GM12892 (cell line): ENCODE measurements around the gene SARNP.

Experiments
- DNase-seq: peaks from one replicate; pipeline ENCODE4 v3.0.0; 2011; ENCODE audit not compliant: insufficient read length
- FAIRE-seq: peaks from 2 replicates; lab custom pipeline; 2011; peaks lifted over from hg19 to GRCh38; lab: Jason Lieb, UNC
- POLR2A ChIP-seq: IDR thresholded peaks from 2 replicates; pipeline ENCODE4 v1.6.1; 2011; ENCODE audit warnings: low read depth, low read length, control low read depth
- POLR2AphosphoS5 ChIP-seq: IDR thresholded peaks from 2 replicates; pipeline ENCODE4 v1.6.1; 2011; ENCODE audit warnings: low read depth, low read length, control low read depth
- TAF1 ChIP-seq: IDR thresholded peaks from 2 replicates; pipeline ENCODE4 v1.6.1; 2011; ENCODE audit warnings: low read depth, mild to moderate bottlenecking, control low read depth, low read length, borderline replicate concordance

The SARNP gene

GRCh38 chr12:55725556-55725955 is 92.0 kb downstream of the SARNP start:
- TF ChIP-seq TAF1 (no peak), POLR2AphosphoS5 (no peak), POLR2A (no peak)
- no peak for FAIRE-seq
- no peak for DNase-seq

- no peak for FAIRE-seq
- TF ChIP-seq TAF1 (no peak), POLR2A (no peak), POLR2AphosphoS5 (no peak)
- DNase-seq: no peak
Measured at GRCh38 chr12:55724940-55725309, 92.6 kb downstream of the SARNP start.

- DNase-seq (no peak), FAIRE-seq (no peak)
- peak; percentile 68 for TF ChIP-seq POLR2AphosphoS5
- no peak for TF ChIP-seq TAF1
- peak; percentile 31; the same call in 1 of the 2 replicates for TF ChIP-seq POLR2A
Measured at GRCh38 chr12:55724226-55724939, 93.1 kb downstream of the SARNP start.

- FAIRE-seq (no peak), DNase-seq (no peak)
- peak; percentile 31; the same call in 1 of the 2 replicates for TF ChIP-seq POLR2A
- no peak for TF ChIP-seq TAF1
Measured at GRCh38 chr12:55723516-55724225, 93.9 kb downstream of the SARNP start.

GRCh38 chr12:55722948-55723347 is 94.6 kb downstream of the SARNP start:
- no peak for DNase-seq
- FAIRE-seq: no peak
- no peak for TF ChIP-seq POLR2A
- no peak for TF ChIP-seq TAF1
- no peak for TF ChIP-seq POLR2AphosphoS5

GRCh38 chr12:55721601-55722213 is 95.8 kb downstream of the SARNP start:
- FAIRE-seq (no peak), DNase-seq (no peak)
- TF ChIP-seq POLR2AphosphoS5 (no peak), TAF1 (no peak), POLR2A (no peak)

- no peak for DNase-seq
- TF ChIP-seq TAF1: no peak
- no peak for TF ChIP-seq POLR2A
- no peak for TF ChIP-seq POLR2AphosphoS5
- FAIRE-seq: no peak
Measured at GRCh38 chr12:55720894-55721444, 96.6 kb downstream of the SARNP start.

GRCh38 chr12:55720071-55720564 is 97.4 kb downstream of the SARNP start, which contains the start of gene RDH5:
Gene RDH5, plus strand, starts transcription at chr12:55720393. Its CDS starts 792 bp downstream, at chr12:55721185.
- DNase-seq: no peak
- TF ChIP-seq POLR2AphosphoS5 (no peak), TAF1 (no peak), POLR2A (no peak)
- FAIRE-seq: no peak

- FAIRE-seq (no peak), DNase-seq (no peak)
- TF ChIP-seq POLR2AphosphoS5: no peak
- TF ChIP-seq POLR2A: no peak
- TF ChIP-seq TAF1: no peak
Measured at GRCh38 chr12:55719371-55719770, 98.2 kb downstream of the SARNP start.

- FAIRE-seq (no peak), DNase-seq (no peak)
- TF ChIP-seq POLR2A (no peak), TAF1 (no peak), POLR2AphosphoS5 (no peak)
Measured at GRCh38 chr12:55718624-55719275, 98.8 kb downstream of the SARNP start.

- DNase-seq: no peak
- no peak for FAIRE-seq
- TF ChIP-seq TAF1 (no peak), POLR2AphosphoS5 (no peak), POLR2A (no peak)
Measured at GRCh38 chr12:55718015-55718414, 99.5 kb downstream of the SARNP start.
